ENCODE results near the gene PRORP. TPM values are rescaled to one million over a fixed set of nuclear protein-coding genes. Genes with fewer than 3 reads are reported as not detected.

PRORP gene
- total RNA-seq, 1 experiment from 2014 or later = 34.5 TPM

DNA sequence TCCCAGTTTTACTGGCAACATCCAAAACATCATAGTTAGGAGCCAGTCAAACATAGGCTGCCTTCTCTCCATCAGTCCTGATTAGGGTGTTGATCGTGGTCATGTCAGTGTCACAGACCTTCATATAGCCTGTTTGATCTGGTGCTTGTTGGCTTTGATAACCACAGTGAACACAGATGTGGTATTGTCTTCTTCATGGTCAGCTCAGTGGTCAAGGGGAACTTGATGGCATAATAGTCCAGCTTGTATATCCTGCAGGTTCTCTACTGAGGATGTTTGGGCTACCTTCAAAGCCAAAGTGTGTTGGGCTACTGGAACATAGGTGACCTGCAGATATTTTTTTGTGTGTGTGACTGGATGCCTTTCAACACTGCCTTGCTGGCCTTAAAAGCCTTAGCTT, 21.7 kb downstream of the PRORP start:
- Mint-ChIP-seq H3K27ac (ENCODE audit: unreplicated experiment) (no peak overlapping the region), H3K27me3 (ENCODE audit: insufficient read depth, unreplicated experiment) (no peaks in the 10 kb centered on the region), H3K9me3 (ENCODE audit: unreplicated experiment) (no peaks in the 10 kb centered on the region), H3K4me1 (ENCODE audit: low read depth, unreplicated experiment) (no peaks in the 10 kb centered on the region), H3K36me3 (ENCODE audit: insufficient read depth, unreplicated experiment) (no peaks in the 10 kb centered on the region), H3K4me3 (ENCODE audit: unreplicated experiment) (no peak overlapping the region)
- Histone ChIP-seq H3K4me1 (no peaks in the 10 kb centered on the region), H3K9me3 (no peaks in the 10 kb centered on the region), H3K36me3 (ENCODE audit: control insufficient read depth, insufficient read depth, low read length) (no peaks in the 10 kb centered on the region), H3K4me3 (ENCODE audit: low read depth, low read length) (no peak overlapping the region), H3K27me3 (replicated peaks; ENCODE audit: control insufficient read depth, insufficient read depth, low read length) (no peaks in the 10 kb centered on the region)
- intact Hi-C loops (cut with micrococcal nuclease; ENCODE audit: unreplicated experiment) = no loop called here
- DNase-seq = no peak
- POLR2A ChIA-PET = no interaction called here
- no TSS peak for BruUV-seq (replicated peaks)
- CTCF ChIA-PET = no interaction called here
- TF ChIP-seq, protein P1, sequence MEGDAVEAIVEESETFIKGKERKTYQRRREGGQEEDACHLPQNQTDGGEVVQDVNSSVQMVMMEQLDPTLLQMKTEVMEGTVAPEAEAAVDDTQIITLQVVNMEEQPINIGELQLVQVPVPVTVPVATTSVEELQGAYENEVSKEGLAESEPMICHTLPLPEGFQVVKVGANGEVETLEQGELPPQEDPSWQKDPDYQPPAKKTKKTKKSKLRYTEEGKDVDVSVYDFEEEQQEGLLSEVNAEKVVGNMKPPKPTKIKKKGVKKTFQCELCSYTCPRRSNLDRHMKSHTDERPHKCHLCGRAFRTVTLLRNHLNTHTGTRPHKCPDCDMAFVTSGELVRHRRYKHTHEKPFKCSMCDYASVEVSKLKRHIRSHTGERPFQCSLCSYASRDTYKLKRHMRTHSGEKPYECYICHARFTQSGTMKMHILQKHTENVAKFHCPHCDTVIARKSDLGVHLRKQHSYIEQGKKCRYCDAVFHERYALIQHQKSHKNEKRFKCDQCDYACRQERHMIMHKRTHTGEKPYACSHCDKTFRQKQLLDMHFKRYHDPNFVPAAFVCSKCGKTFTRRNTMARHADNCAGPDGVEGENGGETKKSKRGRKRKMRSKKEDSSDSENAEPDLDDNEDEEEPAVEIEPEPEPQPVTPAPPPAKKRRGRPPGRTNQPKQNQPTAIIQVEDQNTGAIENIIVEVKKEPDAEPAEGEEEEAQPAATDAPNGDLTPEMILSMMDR (IDR thresholded peaks at IDR 0.05; ENCODE audit: insufficient read depth in 1 of 2, low read depth in 1 of 2, low read length in 1 of 2, severe bottlenecking in 1 of 2, unreplicated experiment in 1 of 2) = no peak

DNA sequence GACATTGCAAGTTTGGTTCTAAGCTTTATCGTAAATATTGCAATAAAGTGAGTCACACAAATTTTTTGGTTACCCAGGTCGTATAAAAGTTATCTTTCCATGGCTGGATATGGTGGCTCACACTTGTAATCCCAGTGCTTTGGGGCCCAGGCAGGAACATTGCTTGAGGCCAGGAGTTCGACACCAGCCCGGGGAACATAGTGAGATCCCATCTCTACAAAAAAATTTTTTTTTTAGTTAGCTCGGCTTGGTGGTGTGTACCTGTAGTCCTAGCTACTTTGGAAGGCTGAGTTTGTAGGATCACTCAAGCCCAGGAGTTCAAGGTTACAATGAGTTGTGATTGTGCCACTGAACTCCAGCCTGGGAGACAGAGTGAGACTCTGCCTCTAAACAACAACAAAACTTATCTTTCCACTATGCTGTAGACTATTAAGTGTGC, 24.4 kb downstream of the PRORP start:
- H3K27me3 ChIP-seq (replicated peaks; ENCODE audit: control insufficient read depth, insufficient read depth, low read length) = no peaks in the 10 kb centered on the region
- H3K4me1 ChIP-seq = no peaks in the 10 kb centered on the region
- H3K27me3 Mint-ChIP-seq (ENCODE audit: insufficient read depth, unreplicated experiment) = no peaks in the 10 kb centered on the region
- intact Hi-C loops (cut with micrococcal nuclease; ENCODE audit: unreplicated experiment) = loop anchor here (1.0 kb wide), 1 partner anchor 10 kb away; no protein-coding TSS in a partner anchor
- H3K4me3 Mint-ChIP-seq (ENCODE audit: unreplicated experiment) = no peak overlapping the region
- POLR2A ChIA-PET = interaction anchor here (1.0 kb wide), 1 partner anchor 11 kb away, joined by 3 read pairs; no protein-coding TSS in a partner anchor
- H3K9me3 ChIP-seq = no peaks in the 10 kb centered on the region
- no TSS peak for BruUV-seq (replicated peaks)
- H3K4me3 ChIP-seq (ENCODE audit: low read depth, low read length) = no peak overlapping the region
- no peaks in the 10 kb centered on the region for H3K9me3 Mint-ChIP-seq (ENCODE audit: unreplicated experiment)
- no peaks in the 10 kb centered on the region; the same call in 1 of the 2 replicates for H3K36me3 ChIP-seq (ENCODE audit: control insufficient read depth, insufficient read depth, low read length)
- no peak for DNase-seq
- CTCF ChIA-PET = no interaction called here
- TF ChIP-seq, protein P1 (IDR thresholded peaks at IDR 0.05; ENCODE audit: insufficient read depth in 1 of 2, low read depth in 1 of 2, low read length in 1 of 2, severe bottlenecking in 1 of 2, unreplicated experiment in 1 of 2) = no peak
- peaks cover 5% of the 10 kb centered on the region for H3K36me3 Mint-ChIP-seq (ENCODE audit: insufficient read depth, unreplicated experiment)
- no peaks in the 10 kb centered on the region for H3K4me1 Mint-ChIP-seq (ENCODE audit: low read depth, unreplicated experiment)
- no peak overlapping the region for H3K27ac Mint-ChIP-seq (ENCODE audit: unreplicated experiment)

DNA sequence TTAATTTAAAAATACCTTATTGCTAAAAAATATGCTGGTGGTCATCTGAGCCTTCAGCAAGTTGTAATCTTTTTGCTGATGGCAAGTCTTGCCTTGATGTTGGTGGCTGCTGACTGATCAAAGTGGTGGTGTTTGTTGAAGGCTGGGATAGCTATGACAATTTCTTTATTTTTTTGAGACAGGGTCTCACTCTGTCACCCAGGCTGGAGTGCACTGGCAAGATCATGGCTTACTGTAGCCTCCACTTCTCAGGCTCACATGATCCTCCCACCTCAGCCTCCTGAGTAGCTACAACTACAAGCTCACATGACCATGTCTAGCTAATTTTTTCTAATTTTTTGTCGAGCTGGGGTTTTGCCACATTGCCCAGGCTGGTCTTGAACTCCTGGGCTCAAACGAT, 24.8 kb downstream of the PRORP start:
- Mint-ChIP-seq H3K27ac (ENCODE audit: unreplicated experiment) (no peak overlapping the region), H3K4me1 (ENCODE audit: low read depth, unreplicated experiment) (no peaks in the 10 kb centered on the region), H3K4me3 (ENCODE audit: unreplicated experiment) (no peak overlapping the region), H3K27me3 (ENCODE audit: insufficient read depth, unreplicated experiment) (no peaks in the 10 kb centered on the region), H3K36me3 (ENCODE audit: insufficient read depth, unreplicated experiment) (peaks cover 5% of the 10 kb centered on the region), H3K9me3 (ENCODE audit: unreplicated experiment) (no peaks in the 10 kb centered on the region)
- H3K36me3 ChIP-seq (ENCODE audit: control insufficient read depth, insufficient read depth, low read length) = no peaks in the 10 kb centered on the region; the same call in 1 of the 2 replicates
- no peaks in the 10 kb centered on the region for H3K9me3 ChIP-seq
- intact Hi-C loops (cut with micrococcal nuclease; ENCODE audit: unreplicated experiment) = no loop called here
- POLR2A ChIA-PET = no interaction called here
- no peaks in the 10 kb centered on the region for H3K27me3 ChIP-seq (replicated peaks; ENCODE audit: control insufficient read depth, insufficient read depth, low read length)
- TF ChIP-seq, protein P1 (IDR thresholded peaks at IDR 0.05; ENCODE audit: insufficient read depth in 1 of 2, low read depth in 1 of 2, low read length in 1 of 2, severe bottlenecking in 1 of 2, unreplicated experiment in 1 of 2) = no peak
- no TSS peak for BruUV-seq (replicated peaks)
- DNase-seq = no peak
- CTCF ChIA-PET = no interaction called here
- H3K4me3 ChIP-seq (ENCODE audit: low read depth, low read length) = no peak overlapping the region
- H3K4me1 ChIP-seq = no peaks in the 10 kb centered on the region

Data from Caco-2 (cell line).